Ovary (tissue), 9 donors: ENCODE measurements around the gene GEMIN2. TPM values are rescaled to one million over a fixed set of nuclear protein-coding genes. Genes with fewer than 3 reads are reported as not detected.
A peak's percentile ranks its signal among the peaks of the same experiment; 100 is the strongest.

Source experiments
- DNase-seq, 5 donors: peaks; one replicate each; pipeline ENCODE4 v3.0.0-alpha.2; 2019 to 2020
- H3K27ac ChIP-seq, 2 donors: fragments of 200-600 bp; one replicate each; pipeline versions ENCODE4 v1.5.1 to v1.8.0; 2019 to 2022
- H3K27me3 ChIP-seq: fragments of 200-600 bp; one replicate; pipeline ENCODE4 v1.8.0; 2022
- H3K36me3 ChIP-seq: fragments of 200-600 bp; sonication (generic); one replicate; pipeline ENCODE4 v1.5.1; 2019
- H3K4me1 ChIP-seq: one replicate; pipeline ENCODE4 v1.8.1; 2013; ENCODE audit warnings: mild to moderate bottlenecking, moderate library complexity; ENCODE audit not compliant: insufficient read depth
- H3K4me3 ChIP-seq: fragments of 200-600 bp; sonication (generic); one replicate; pipeline ENCODE4 v1.5.1; 2017
- H3K9me3 ChIP-seq, 2 donors: fragments of 200-600 bp in 1 of 2; sonication (generic) in 1 of 2; one replicate each; pipeline versions ENCODE4 v1.5.1 to v1.8.1; 2013 to 2019; ENCODE audit warnings: mild to moderate bottlenecking in 1 of 2, moderate library complexity in 1 of 2
- EP300 ChIP-seq: sonication (generic); formaldehyde crosslinking; IDR thresholded peaks from one replicate; pipeline ENCODE4 v1.6.1; 2017; ENCODE audit warnings: antibody characterized with exemption
- POLR2A ChIP-seq: fragments of 450-650 bp; IDR thresholded peaks from one replicate; pipeline ENCODE4 v1.6.1; 2017; ENCODE audit warnings: antibody characterized with exemption, mild to moderate bottlenecking, moderate library complexity
- WGBS, 3 donors: extraction: QIAGEN DNeasy Blood & Tissue Kit in 1 of 3; methylation state at CpG; one replicate each; pipeline versions ENCODE4 v1.1.5 to v1.1.7; 2013 to 2017; 5-methylcytosine and 5-hydroxymethylcytosine counted together
- intact Hi-C, 4 donors: fragments of 100-400 bp; cut with DNase I; formaldehyde crosslinking; loops; one replicate each; pipeline versions ENCODE4 v1.11.0 to v1.15.1; 2022 to 2023
- polyA plus RNA-seq, 2 donors: library from polyadenylated mRNA; stranded (reverse); fragments of 200-250 nt in 1 of 2; fragments of 350-450 nt in 1 of 2; fragmentation: Illumina TruSeq in 1 of 2; extraction: RNeasy Lipid Tissue Mini Kit (QIAGEN cat#74804) in 1 of 2; gene quantifications; one replicate each; pipeline ENCODE4 v1.2.3, GENCODE V29; 2013 to 2014
- total RNA-seq, 7 donors: library from RNA; depleted of rRNA in 2 of 7; stranded (reverse); fragments of >200 nt in 2 of 7; fragmentation: NEBNext Ultra II Directional in 3 of 7; extraction: Animal tissue kit (Norgen Biotek cat#: 25700) in 3 of 7; gene quantifications; one replicate each; pipeline versions ENCODE4 v1.1.0 to v1.2.4, GENCODE V29; 2016 to 2023
- TF ChIP-seq, protein P1 (sequence below), 3 donors: fragments of 450-650 bp in 2 of 3; fragments of 200-600 bp in 1 of 3; IDR thresholded peaks; one replicate each; pipeline versions ENCODE4 v1.5.1 to v1.8.0; 2016 to 2022; ENCODE audit warnings: antibody characterized with exemption in 3 of 3, mild to moderate bottlenecking in 1 of 3
- donor health status: DM: no; HTN: no; CAD: no; lungs with moderate emphysema.
- donor health status: DM: no; HTN: no; CAD: no.
- donor health status: Bipolar disorder and iron deficiency.
- donor health status: DM: yes; HTN: yes; CAD: no.
- donor health status: DM: no; HTN: no; CAD: no.
- donor health status: DM: yes; HTN: yes; CAD: no.

GEMIN2 gene
- total and polyA plus RNA-seq, 9 donors, result 8.2 to 19.8 (median 13.1) TPM

DNA sequence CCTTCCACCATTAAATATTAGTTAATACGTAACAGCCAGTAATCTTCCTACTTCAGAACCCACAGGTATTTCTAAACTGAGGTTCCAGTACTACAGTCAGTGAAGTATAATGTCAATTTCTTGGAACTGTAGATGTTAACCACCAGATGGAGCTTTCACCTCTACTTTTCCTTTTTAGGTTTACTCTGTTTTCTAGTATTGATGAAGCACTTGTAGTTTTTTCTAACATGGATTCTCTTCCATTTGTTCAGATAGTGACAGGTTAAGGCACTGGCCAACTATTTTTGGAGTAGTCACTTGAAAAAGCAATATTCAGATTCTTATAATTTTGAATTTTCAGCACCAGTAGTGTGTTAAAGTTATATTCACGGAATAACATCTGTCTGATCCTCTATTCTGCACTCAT is 6.5 kb upstream of the GEMIN2 start:
- Histone ChIP-seq H3K9me3 (no peaks in the 10 kb centered on the region), H3K27me3 (no peaks in the 10 kb centered on the region), H3K27ac (no peak overlapping the region), H3K4me1 (peaks cover 2% of the 10 kb centered on the region), H3K4me3 (no peak overlapping the region), H3K36me3 (no peaks in the 10 kb centered on the region)
- intact Hi-C loops, result no loop called here
- TF ChIP-seq, protein P1, sequence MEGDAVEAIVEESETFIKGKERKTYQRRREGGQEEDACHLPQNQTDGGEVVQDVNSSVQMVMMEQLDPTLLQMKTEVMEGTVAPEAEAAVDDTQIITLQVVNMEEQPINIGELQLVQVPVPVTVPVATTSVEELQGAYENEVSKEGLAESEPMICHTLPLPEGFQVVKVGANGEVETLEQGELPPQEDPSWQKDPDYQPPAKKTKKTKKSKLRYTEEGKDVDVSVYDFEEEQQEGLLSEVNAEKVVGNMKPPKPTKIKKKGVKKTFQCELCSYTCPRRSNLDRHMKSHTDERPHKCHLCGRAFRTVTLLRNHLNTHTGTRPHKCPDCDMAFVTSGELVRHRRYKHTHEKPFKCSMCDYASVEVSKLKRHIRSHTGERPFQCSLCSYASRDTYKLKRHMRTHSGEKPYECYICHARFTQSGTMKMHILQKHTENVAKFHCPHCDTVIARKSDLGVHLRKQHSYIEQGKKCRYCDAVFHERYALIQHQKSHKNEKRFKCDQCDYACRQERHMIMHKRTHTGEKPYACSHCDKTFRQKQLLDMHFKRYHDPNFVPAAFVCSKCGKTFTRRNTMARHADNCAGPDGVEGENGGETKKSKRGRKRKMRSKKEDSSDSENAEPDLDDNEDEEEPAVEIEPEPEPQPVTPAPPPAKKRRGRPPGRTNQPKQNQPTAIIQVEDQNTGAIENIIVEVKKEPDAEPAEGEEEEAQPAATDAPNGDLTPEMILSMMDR (IDR thresholded peaks at IDR 0.05), result peak in 1 of 3 donors; percentile 22
- no peak for TF ChIP-seq EP300
- no peak for TF ChIP-seq POLR2A
- no peak for DNase-seq
- 55 to 61% (median 60%) methylated on average over 2 of the region's 2 CpGs for WGBS, 3 donors

DNA sequence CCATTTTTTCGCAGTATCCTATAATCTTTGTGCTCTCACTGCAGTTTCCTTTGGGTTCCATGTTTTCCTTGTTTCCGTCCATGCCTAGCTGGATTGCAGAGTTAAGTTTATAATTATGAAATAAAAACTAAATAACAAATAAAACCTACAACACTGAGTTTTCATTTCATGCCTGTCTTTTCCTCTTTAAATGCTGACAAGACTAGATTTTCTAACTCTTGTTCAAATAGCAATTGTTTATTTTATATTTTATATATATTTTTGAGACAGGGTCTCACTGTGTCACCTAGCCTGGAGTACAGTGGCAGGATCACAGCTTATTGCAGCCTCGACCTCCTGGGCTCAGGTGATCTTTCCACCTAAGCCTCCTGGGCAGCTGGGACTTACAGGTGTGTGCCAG is 5.3 kb upstream of the GEMIN2 start:
- intact Hi-C loops, result no loop called here
- no peak overlapping the region for H3K4me3 ChIP-seq
- peaks cover 2% of the 10 kb centered on the region for H3K4me1 ChIP-seq
- TF ChIP-seq POLR2A, result no peak
- TF ChIP-seq, protein P1 (IDR thresholded peaks at IDR 0.05), result no peak
- TF ChIP-seq EP300, result no peak
- no peaks in the 10 kb centered on the region for H3K27me3 ChIP-seq
- WGBS, 3 donors, result 74 to 94% (median 88%) methylated on average over 3 of the region's 3 CpGs
- no peak for DNase-seq
- no peaks in the 10 kb centered on the region for H3K9me3 ChIP-seq
- H3K36me3 ChIP-seq, result no peaks in the 10 kb centered on the region
- H3K27ac ChIP-seq, result no peak overlapping the region

DNA sequence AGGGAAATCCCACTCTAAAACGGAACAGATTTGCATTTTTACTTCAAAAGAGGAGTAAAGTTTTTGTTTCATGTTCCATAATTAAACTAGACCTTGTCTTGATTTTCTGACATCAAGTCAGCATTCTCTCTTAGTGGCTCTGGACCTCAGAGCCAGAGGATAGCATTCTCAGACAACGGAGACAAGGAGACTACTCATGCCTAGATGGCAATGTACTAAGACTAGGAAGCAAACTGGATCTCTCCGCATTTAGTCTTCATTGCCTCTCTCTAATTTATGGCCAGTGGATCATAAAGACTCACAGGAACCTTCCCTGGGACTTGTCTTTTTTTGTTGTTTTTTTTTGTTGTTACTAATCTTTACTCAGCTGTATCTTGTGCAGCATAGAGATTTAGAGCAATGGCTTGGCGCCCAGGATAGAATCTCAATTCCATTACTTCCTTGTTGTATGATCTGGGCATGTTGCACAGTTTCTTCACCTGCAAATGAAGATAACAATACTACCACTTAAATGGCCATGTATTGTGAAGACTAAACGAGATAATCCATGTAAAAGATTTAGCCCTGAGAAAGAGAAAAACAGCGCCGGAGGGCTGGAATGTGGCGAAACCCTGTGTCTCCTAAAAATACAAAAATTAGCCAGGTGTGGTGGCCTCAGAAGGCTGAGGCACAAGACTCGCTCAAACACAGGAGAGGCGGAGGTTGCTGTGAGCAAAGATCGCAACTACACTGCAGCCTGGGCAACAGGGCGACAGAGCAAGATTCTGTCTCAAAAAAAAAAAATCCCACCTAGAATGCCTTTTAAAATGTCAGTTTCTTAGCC is 4.0 kb upstream of the GEMIN2 start:
- H3K36me3 ChIP-seq, result no peaks in the 10 kb centered on the region
- no peaks in the 10 kb centered on the region for H3K9me3 ChIP-seq
- WGBS, 3 donors, result 71 to 79% (median 71%) methylated on average over 12 of the region's 12 CpGs
- intact Hi-C loops, result loop anchor here in 1 of 4 donors (10.0 kb wide), 2 partner anchors 55 to 255 kb away; no protein-coding TSS in a partner anchor
- DNase-seq, result no peak
- no peak overlapping the region for H3K27ac ChIP-seq
- peaks cover 1% of the 10 kb centered on the region for H3K4me1 ChIP-seq
- peak overlapping the region; percentile 24 for H3K4me3 ChIP-seq
- TF ChIP-seq POLR2A, result no peak
- TF ChIP-seq EP300, result no peak
- TF ChIP-seq, protein P1 (IDR thresholded peaks at IDR 0.05), result no peak
- no peaks in the 10 kb centered on the region for H3K27me3 ChIP-seq

DNA sequence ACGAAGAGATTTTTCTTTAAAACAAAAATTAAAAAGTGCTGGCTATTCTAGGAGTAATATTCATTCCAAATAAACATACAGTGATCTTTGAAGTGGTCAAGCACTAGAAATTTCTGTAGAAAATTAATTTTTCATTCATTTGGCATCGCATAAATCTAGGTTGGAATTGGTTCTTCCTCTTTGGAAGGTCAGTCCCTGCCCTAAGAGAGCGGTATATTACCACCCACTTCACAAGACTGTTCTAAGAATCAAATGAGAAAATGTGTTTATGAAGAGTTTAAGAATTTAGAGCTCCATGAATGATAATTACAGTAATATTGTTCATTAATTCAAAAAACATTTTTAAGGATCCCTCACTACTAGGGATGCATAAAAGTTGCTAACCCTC is 444 bp upstream of the GEMIN2 start:
- Histone ChIP-seq H3K4me1 (peaks cover 1% of the 10 kb centered on the region), H3K4me3 (peak overlapping the region; percentile 54), H3K9me3 (no peaks in the 10 kb centered on the region), H3K27ac (peak overlapping the region in 1 of 2 donors; percentile 52), H3K36me3 (no peaks in the 10 kb centered on the region), H3K27me3 (no peaks in the 10 kb centered on the region)
- intact Hi-C loops, result loop anchor here in 1 of 4 donors (10.0 kb wide), 2 partner anchors 51 to 251 kb away; no protein-coding TSS in a partner anchor
- TF ChIP-seq POLR2A (no peak), EP300 (no peak)
- TF ChIP-seq, protein P1 (IDR thresholded peaks at IDR 0.05), result no peak
- WGBS, 3 donors, result 43 to 47% (median 46%) methylated on average over 3 of the region's 3 CpGs
- no peak for DNase-seq
